Activated CD8-positive, alpha-beta T cell treated with anti-CD3 and anti-CD28 coated beads, Interleukin-2, amount 10 ng/mL, durations not matched to agents 7 days and 5 days (primary cell): ENCODE results near the gene MAGI1. TPM values are rescaled to one million over a fixed set of nuclear protein-coding genes. Genes with fewer than 3 reads are reported as not detected.

Experiments
- ATAC-seq: fragments of 150-1000 bp; cut with Tn5 transposase; one replicate; pipeline ENCODE4 v1.10.0; 2021; ENCODE audit warnings: moderate library complexity
- CTCF ChIA-PET: fragments of 350-600 bp; sonication (Branson Sonifier 250); formaldehyde crosslinking; loops from one replicate; lab custom pipeline; 2021; ENCODE audit warnings: antibody characterized with exemption; lab: Charles Lee
- POLR2A ChIA-PET: fragments of 350-600 bp; sonication (Branson Sonifier 250); formaldehyde crosslinking; loops from one replicate; lab custom pipeline; 2021; ENCODE audit warnings: antibody characterized with exemption; lab: Charles Lee
- DNase-seq: peaks from one replicate; pipeline ENCODE4 v3.0.0-alpha.2; 2020
- H3K27ac Mint-ChIP-seq: one replicate; pipeline ENCODE4 v1.8.0; 2021; ENCODE audit warnings: mild to moderate bottlenecking, mixed read lengths
- H3K27me3 Mint-ChIP-seq: one replicate; pipeline ENCODE4 v1.8.0; 2021; ENCODE audit warnings: low read depth, mixed read lengths
- H3K36me3 Mint-ChIP-seq: one replicate; pipeline ENCODE4 v1.8.0; 2021; ENCODE audit warnings: low read depth, mixed read lengths
- H3K4me1 Mint-ChIP-seq: one replicate; pipeline ENCODE4 v1.8.0; 2021; ENCODE audit warnings: low read depth, mixed read lengths
- H3K4me3 Mint-ChIP-seq: one replicate; pipeline ENCODE4 v1.8.0; 2021; ENCODE audit warnings: mild to moderate bottlenecking, mixed read lengths
- H3K9me3 Mint-ChIP-seq: one replicate; pipeline ENCODE4 v1.8.0; 2022; ENCODE audit warnings: mixed read lengths; ENCODE audit not compliant: insufficient read depth
- total RNA-seq, 2 experiments: library from RNA; stranded (reverse); gene quantifications; one replicate each; pipeline ENCODE4 v1.2.3, GENCODE V29; 2021

Gene MAGI1
- total RNA-seq, 2 experiments from 2014 or later: not detected

- no peaks in the 10 kb centered on the region for H3K9me3 Mint-ChIP-seq
- H3K4me1 Mint-ChIP-seq: no peaks in the 10 kb centered on the region
- ChIA-PET CTCF (no interaction called here), POLR2A (no interaction called here)
- no peaks in the 10 kb centered on the region for H3K36me3 Mint-ChIP-seq
- no peaks in the 10 kb centered on the region for H3K27me3 Mint-ChIP-seq
- ATAC-seq: no peak
- H3K4me3 Mint-ChIP-seq: no peak overlapping the region
- DNase-seq: no peak
- H3K27ac Mint-ChIP-seq: no peak overlapping the region
These were observed 456.6 kb downstream of the MAGI1 start for GRCh38 chr3:65582012-65582717.

DNA sequence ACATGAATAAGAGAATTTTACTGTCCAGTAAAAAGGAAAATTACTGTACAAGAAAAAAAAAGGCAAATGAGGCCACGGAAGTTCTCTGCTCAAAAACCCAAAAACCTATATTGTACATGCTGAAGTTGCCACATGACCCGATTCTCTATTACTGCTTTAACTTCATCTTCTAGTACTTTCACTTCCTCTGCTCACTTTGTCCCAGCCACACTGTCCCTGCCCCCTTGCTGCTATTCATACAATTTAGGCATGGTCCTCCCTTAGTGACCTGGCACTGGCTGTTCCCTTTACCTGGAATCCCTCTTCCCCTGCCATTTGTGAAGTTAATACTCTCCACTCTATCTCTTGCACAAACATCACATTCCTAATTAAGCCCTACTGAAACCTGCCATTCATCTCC, 457.4 kb downstream of the MAGI1 start:
- no peaks in the 10 kb centered on the region for H3K36me3 Mint-ChIP-seq
- ChIA-PET POLR2A (no interaction called here), CTCF (no interaction called here)
- H3K9me3 Mint-ChIP-seq: no peaks in the 10 kb centered on the region
- H3K27me3 Mint-ChIP-seq: no peaks in the 10 kb centered on the region
- H3K4me3 Mint-ChIP-seq: no peak overlapping the region
- ATAC-seq (no peak), DNase-seq (no peak)
- no peak overlapping the region for H3K27ac Mint-ChIP-seq
- H3K4me1 Mint-ChIP-seq: no peaks in the 10 kb centered on the region

DNA sequence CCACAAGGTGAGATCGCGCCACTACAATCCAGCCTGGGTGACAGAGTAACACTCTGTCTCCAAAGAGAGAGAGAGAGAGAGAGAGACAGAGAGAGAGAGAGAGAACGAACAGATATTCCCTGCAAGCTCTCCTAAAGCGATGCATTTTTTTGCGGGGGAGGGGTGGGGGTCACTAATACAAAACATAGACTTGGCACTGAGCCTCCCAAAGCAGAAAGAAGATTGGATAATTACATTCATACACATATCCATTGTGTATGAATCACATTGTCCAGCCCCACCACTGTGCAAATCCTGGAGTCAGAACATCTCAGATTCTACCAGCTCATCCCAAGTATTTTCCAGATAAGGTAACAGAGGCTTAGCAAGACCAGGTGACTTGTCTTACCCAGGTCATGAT, 459.9 kb downstream of the MAGI1 start:
- Mint-ChIP-seq H3K4me3 (no peak overlapping the region), H3K9me3 (no peaks in the 10 kb centered on the region), H3K27me3 (no peaks in the 10 kb centered on the region), H3K4me1 (no peaks in the 10 kb centered on the region), H3K27ac (no peak overlapping the region), H3K36me3 (no peaks in the 10 kb centered on the region)
- ChIA-PET POLR2A (no interaction called here), CTCF (no interaction called here)
- DNase-seq (no peak), ATAC-seq (no peak)

DNA sequence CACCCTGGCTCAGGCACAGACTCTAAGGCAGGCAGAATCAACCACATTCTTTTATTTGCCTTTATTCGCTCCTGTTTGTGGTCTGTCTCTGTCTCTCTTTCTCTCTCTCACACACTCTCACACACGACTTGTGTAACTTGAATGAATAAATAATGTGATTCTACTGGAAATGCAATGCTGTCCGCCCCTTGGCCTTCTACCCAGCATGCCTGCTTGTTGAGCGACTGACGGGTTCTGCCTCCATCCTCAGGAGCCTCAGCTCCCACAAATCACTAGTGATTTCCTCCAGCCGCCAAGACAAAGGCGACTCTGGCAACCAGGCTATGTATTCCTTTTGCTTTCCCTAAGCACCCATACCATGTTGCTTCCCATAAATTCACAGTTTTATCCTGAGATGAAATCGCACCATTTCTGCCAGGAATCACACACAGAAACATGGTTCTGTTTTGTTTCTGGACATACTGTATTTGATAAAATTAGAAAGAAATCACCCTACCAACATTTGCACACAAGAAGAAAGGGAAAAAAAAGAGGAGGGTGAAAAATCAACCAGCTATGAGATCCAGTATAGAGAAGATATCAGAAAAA, 460.8 kb downstream of the MAGI1 start:
- ChIA-PET CTCF (no interaction called here), POLR2A (no interaction called here)
- no peak overlapping the region for H3K27ac Mint-ChIP-seq
- H3K9me3 Mint-ChIP-seq: no peaks in the 10 kb centered on the region
- no peak for DNase-seq
- H3K36me3 Mint-ChIP-seq: no peaks in the 10 kb centered on the region
- ATAC-seq: no peak
- no peaks in the 10 kb centered on the region for H3K4me1 Mint-ChIP-seq
- no peaks in the 10 kb centered on the region for H3K27me3 Mint-ChIP-seq
- no peak overlapping the region for H3K4me3 Mint-ChIP-seq

DNA sequence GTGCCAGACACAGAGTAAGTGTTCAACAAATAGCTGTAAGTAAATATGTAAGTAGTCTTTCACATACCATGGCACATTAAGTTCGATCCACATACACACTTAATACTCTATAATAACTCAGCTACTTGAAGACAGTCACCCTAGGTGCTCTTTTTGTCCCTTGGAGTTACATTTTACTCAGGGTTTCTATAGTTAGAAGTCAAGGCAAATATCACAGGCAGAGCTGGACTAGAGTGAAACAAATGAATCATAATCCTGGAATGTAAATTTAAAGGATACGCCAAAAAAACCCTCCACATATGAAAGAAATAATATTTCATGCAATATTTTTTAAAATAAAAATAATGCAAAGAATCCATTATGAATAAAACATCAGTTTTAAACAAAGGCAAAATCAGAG, 461.8 kb downstream of the MAGI1 start:
- H3K9me3 Mint-ChIP-seq: no peaks in the 10 kb centered on the region
- POLR2A ChIA-PET: no interaction called here
- H3K4me1 Mint-ChIP-seq: no peaks in the 10 kb centered on the region
- H3K36me3 Mint-ChIP-seq: no peaks in the 10 kb centered on the region
- no peak for ATAC-seq
- H3K4me3 Mint-ChIP-seq: no peak overlapping the region
- DNase-seq: no peak
- CTCF ChIA-PET: no interaction called here
- H3K27me3 Mint-ChIP-seq: no peaks in the 10 kb centered on the region
- no peak overlapping the region for H3K27ac Mint-ChIP-seq

- Mint-ChIP-seq H3K27me3 (no peaks in the 10 kb centered on the region), H3K27ac (no peak overlapping the region), H3K4me3 (no peak overlapping the region), H3K4me1 (no peaks in the 10 kb centered on the region), H3K36me3 (no peaks in the 10 kb centered on the region), H3K9me3 (no peaks in the 10 kb centered on the region)
- CTCF ChIA-PET: no interaction called here
- POLR2A ChIA-PET: no interaction called here
- DNase-seq (no peak), ATAC-seq (no peak)
These were observed 462.5 kb downstream of the MAGI1 start for GRCh38 chr3:65576228-65576627.

DNA sequence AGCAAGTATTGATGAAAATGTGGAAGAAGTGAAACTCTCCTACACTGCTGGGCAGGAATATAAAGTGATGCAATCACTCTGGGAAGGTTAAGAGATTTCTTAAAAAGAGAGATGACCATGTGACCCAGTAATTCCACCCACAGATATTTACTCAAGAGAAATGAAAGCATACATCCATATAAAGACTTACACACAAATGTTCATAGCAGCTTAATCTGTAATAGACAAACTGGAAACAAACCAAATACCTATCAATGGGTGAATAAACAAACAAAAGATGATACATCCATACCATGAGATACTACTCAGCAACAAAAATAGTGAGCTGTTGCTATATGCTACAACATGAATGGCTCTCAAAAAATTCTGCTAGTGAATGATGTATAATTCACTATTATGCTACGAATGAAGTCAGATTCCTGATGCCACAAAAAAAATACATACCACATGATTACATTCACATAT, 463.3 kb downstream of the MAGI1 start:
- ChIA-PET CTCF (no interaction called here), POLR2A (no interaction called here)
- Mint-ChIP-seq H3K4me3 (no peak overlapping the region), H3K9me3 (no peaks in the 10 kb centered on the region), H3K36me3 (no peaks in the 10 kb centered on the region), H3K27me3 (no peaks in the 10 kb centered on the region), H3K27ac (no peak overlapping the region), H3K4me1 (no peaks in the 10 kb centered on the region)
- no peak for ATAC-seq
- DNase-seq: no peak

- Mint-ChIP-seq H3K36me3 (no peaks in the 10 kb centered on the region), H3K4me3 (no peak overlapping the region), H3K27ac (no peak overlapping the region), H3K9me3 (no peaks in the 10 kb centered on the region), H3K27me3 (no peaks in the 10 kb centered on the region), H3K4me1 (no peaks in the 10 kb centered on the region)
- ChIA-PET CTCF (no interaction called here), POLR2A (no interaction called here)
- ATAC-seq: no peak
- DNase-seq: no peak
These were observed 465.1 kb downstream of the MAGI1 start for GRCh38 chr3:65573548-65574116.

DNA sequence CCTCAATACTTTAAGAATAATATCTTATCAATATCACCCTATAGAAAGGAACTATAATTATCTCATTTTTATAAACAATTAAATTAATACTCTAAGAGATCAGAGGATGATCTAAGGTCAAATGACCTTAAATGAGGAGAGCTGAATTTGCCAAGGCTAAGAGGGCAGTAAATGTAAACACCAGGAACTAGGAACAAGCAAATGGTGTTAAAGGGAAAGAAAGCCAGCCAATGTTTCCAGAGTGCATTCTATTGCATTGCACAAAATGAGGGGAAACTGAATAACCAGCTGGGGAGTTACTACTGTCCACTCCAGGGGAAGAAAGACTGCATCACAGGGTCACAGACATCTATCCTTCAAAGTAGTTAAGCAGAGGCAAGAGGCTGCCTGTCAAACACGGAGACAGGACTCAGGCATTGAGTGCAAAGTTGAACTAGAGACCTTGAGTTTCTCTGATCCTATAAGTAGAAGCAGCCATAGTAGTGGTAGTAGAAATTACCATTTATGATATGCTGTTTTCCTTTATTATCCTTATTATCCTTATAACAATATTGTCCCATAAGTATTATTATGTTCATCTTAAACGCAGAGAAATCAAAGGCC, 466.4 kb downstream of the MAGI1 start:
- Mint-ChIP-seq H3K27me3 (no peaks in the 10 kb centered on the region), H3K27ac (no peak overlapping the region), H3K36me3 (no peaks in the 10 kb centered on the region), H3K9me3 (no peaks in the 10 kb centered on the region), H3K4me3 (no peak overlapping the region), H3K4me1 (no peaks in the 10 kb centered on the region)
- DNase-seq (no peak), ATAC-seq (no peak)
- POLR2A ChIA-PET: no interaction called here
- CTCF ChIA-PET: no interaction called here

GRCh38 chr3:65569845-65570405, 468.8 kb downstream of the MAGI1 start:
- POLR2A ChIA-PET: no interaction called here
- Mint-ChIP-seq H3K4me1 (no peaks in the 10 kb centered on the region), H3K4me3 (no peak overlapping the region), H3K9me3 (no peaks in the 10 kb centered on the region), H3K36me3 (no peaks in the 10 kb centered on the region), H3K27me3 (no peaks in the 10 kb centered on the region), H3K27ac (no peak overlapping the region)
- DNase-seq (no peak), ATAC-seq (no peak)
- CTCF ChIA-PET: no interaction called here

DNA sequence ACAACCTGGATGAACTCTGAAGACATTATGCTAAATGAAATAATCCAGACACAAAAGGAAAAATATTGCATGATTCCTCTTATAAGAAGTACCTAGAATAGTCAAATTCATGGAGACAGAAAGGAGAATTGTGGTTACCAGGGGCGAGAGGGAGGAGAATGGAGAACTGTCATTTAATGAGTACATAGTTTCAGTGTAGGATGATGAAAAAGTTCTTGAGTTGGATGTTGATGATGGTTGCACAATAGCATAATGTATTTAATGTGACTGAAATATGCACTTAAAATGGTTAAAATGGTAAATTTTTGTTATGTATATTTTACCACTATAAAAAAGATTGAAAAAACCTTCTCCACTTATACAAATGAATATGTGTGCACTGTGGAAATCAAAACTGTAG, 469.6 kb downstream of the MAGI1 start:
- no peak for DNase-seq
- H3K27ac Mint-ChIP-seq: no peak overlapping the region
- H3K4me3 Mint-ChIP-seq: no peak overlapping the region
- no peaks in the 10 kb centered on the region for H3K4me1 Mint-ChIP-seq
- ATAC-seq: no peak
- CTCF ChIA-PET: no interaction called here
- no peaks in the 10 kb centered on the region for H3K27me3 Mint-ChIP-seq
- no peaks in the 10 kb centered on the region for H3K9me3 Mint-ChIP-seq
- H3K36me3 Mint-ChIP-seq: no peaks in the 10 kb centered on the region
- POLR2A ChIA-PET: no interaction called here

DNA sequence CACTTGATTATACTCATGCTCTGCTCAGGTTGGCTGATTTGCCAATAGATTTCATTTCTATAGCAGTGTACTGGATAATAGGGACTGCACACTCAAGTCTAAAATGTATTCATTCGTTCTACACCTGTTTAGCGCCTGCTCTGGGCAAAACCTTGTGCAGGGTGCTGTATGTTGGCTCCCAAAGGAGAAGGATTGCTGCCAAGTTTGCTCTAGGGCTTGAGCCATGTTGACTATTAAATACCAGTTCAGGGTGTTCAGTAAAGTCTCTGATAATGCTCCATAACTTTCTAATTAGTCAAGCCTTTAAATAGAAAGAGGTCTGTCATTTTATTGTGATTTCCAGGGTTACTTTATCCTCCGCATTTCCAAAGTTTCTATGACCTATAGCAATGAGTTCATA, 470.2 kb downstream of the MAGI1 start:
- Mint-ChIP-seq H3K9me3 (no peaks in the 10 kb centered on the region), H3K4me3 (no peak overlapping the region), H3K36me3 (no peaks in the 10 kb centered on the region), H3K27me3 (no peaks in the 10 kb centered on the region), H3K27ac (no peak overlapping the region), H3K4me1 (no peaks in the 10 kb centered on the region)
- ChIA-PET CTCF (no interaction called here), POLR2A (no interaction called here)
- no peak for DNase-seq
- no peak for ATAC-seq
